GM13976 (cell line): ENCODE measurements around the gene GMPR.

Experiments
- DNase-seq: peaks from one replicate; pipeline ENCODE4 v3.0.0; 2012; ENCODE audit warnings: low spot score
- CTCF ChIP-seq: IDR thresholded peaks from 2 replicates; pipeline ENCODE4 v1.5.1; 2012; ENCODE audit warnings: borderline replicate concordance, mild to moderate bottlenecking; ENCODE audit not compliant: insufficient read depth; ENCODE audit errors: extremely low read depth, missing control alignments, control extremely low read depth
- in situ Hi-C: fragments of 300-500 bp; cut with MboI; formaldehyde crosslinking; loops from one replicate; pipeline ENCODE4 v1.12.0; 2022; ENCODE audit warnings: low sequenced_read_pairs, mixed read lengths, inconsistent platforms; ENCODE audit not compliant: unreplicated experiment

The GMPR gene

GRCh38 chr6:16238963-16239797, 793 bp downstream of the GMPR start:
- TF ChIP-seq CTCF = no peak
- in situ Hi-C loops = no loop called here
- peak; percentile 46 for DNase-seq

DNA sequence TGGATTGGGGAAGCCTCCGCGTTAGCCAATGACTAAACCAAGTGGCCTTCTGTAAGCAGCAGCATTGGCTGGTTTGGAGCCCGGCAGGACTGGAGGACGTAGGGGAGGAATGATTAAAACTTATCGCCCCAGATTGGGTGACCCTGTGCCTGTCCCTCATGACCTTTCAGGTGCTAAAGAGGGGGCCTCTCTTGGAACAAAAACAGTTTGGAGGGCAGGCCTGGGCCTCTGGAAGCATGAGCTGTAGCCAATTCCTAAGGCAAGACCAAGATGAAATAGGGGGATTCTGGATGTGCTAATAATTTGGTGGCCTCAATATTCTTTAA, 1.4 kb downstream of the GMPR start:
- no peak for DNase-seq
- in situ Hi-C loops = no loop called here
- TF ChIP-seq CTCF = no peak

- DNase-seq = no peak
- in situ Hi-C loops = no loop called here
- no peak for TF ChIP-seq CTCF
Measured at GRCh38 chr6:16240589-16241320, 2.4 kb downstream of the GMPR start.

DNA sequence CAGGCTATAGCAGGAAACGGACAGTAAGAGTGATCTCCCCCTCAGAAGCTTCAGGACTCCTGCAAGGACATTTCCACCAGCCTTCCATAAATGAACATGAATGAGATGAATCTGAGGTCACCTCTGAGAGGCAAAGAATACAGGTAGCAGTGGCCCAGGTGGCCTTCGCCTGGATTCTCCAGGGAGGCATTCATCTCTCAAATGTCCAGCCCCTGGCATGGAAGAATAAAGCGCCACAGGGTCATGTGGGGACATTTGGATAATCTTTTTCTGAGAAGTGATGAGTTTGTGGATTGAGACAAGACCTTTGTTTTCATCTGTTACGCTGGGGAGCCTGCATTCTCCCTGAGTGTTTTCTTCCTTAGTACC, 2.9 kb downstream of the GMPR start:
- no peak for DNase-seq
- in situ Hi-C loops = no loop called here
- no peak for TF ChIP-seq CTCF

- TF ChIP-seq CTCF = no peak
- in situ Hi-C loops = no loop called here
- DNase-seq = no peak
Measured at GRCh38 chr6:16243055-16243454, 4.7 kb downstream of the GMPR start.

- in situ Hi-C loops = no loop called here
- no peak for DNase-seq
- TF ChIP-seq CTCF = no peak
Measured at GRCh38 chr6:16243664-16244063, 5.3 kb downstream of the GMPR start.
